Fibroblast of skin of abdomen (primary cell): Measurements from ENCODE around the gene MAD2L2.

ENCODE experiments used
- DNase-seq: peaks from one replicate; pipeline ENCODE4 v3.0.0-alpha.2; 2013

The MAD2L2 gene

GRCh38 chr1:11682287-11682771, 1.4 kb upstream of the MAD2L2 start:
- no peak for DNase-seq

- DNase-seq: no peak
These were observed 478 bp downstream of the MAD2L2 start for GRCh38 chr1:11680270-11681070.

- DNase-seq: no peak
These were observed 2.5 kb downstream of the MAD2L2 start for GRCh38 chr1:11678442-11678841.

- no peak for DNase-seq
These were observed 4.4 kb downstream of the MAD2L2 start for GRCh38 chr1:11676386-11677103.

GRCh38 chr1:11675325-11675724, 5.6 kb downstream of the MAD2L2 start:
- no peak for DNase-seq

- no peak for DNase-seq
These were observed 6.5 kb downstream of the MAD2L2 start for GRCh38 chr1:11674488-11674887.

GRCh38 chr1:11673089-11673769, 7.7 kb downstream of the MAD2L2 start:
- DNase-seq: no peak

- DNase-seq: no peak
These were observed 9.2 kb downstream of the MAD2L2 start for GRCh38 chr1:11671544-11672286.

GRCh38 chr1:11671205-11671543, 9.8 kb downstream of the MAD2L2 start:
- DNase-seq: no peak

GRCh38 chr1:11670747-11671146, 10.2 kb downstream of the MAD2L2 start:
- DNase-seq: no peak

- DNase-seq: no peak
These were observed 12.4 kb downstream of the MAD2L2 start for GRCh38 chr1:11668516-11668915.

GRCh38 chr1:11664336-11665065, 16.4 kb downstream of the MAD2L2 start:
- DNase-seq: no peak

- DNase-seq: no peak
These were observed 19.8 kb downstream of the MAD2L2 start for GRCh38 chr1:11661103-11661502.

GRCh38 chr1:11659748-11660147, 21.2 kb downstream of the MAD2L2 start:
- no peak for DNase-seq

GRCh38 chr1:11658542-11658941, 22.4 kb downstream of the MAD2L2 start:
- DNase-seq: no peak

- DNase-seq: no peak
These were observed 23.3 kb downstream of the MAD2L2 start for GRCh38 chr1:11657654-11658053.

GRCh38 chr1:11654939-11655808, 25.8 kb downstream of the MAD2L2 start:
- no peak for DNase-seq

- DNase-seq: no peak
These were observed 26.6 kb downstream of the MAD2L2 start, which contains the start of the genes FBXO2 and FBXO44 for GRCh38 chr1:11654137-11654938. Gene FBXO2, minus strand, starts transcription at chr1:11654429. Its CDS starts 89 bp downstream, at chr1:11654340. Gene FBXO44, plus strand, starts transcription at chr1:11654877. Its CDS starts 959 bp downstream, at chr1:11655836.

- no peak for DNase-seq
These were observed 27.1 kb downstream of the MAD2L2 start for GRCh38 chr1:11653861-11654136.
